Astrocyte (in vitro differentiated cells and primary cell): ENCODE results near the gene NBPF1. TPM values are rescaled to one million over a fixed set of nuclear protein-coding genes. Genes with fewer than 3 reads are reported as not detected.
"Not testable (repeated sequence)": the region's sequence is repeated elsewhere in the genome, so short reads cannot be mapped to it uniquely, and the experiment has no call there.

ENCODE experiments used
- DNase-seq: peaks from one replicate; pipeline ENCODE4 v3.0.0-alpha.2; 2010; ENCODE audit warnings: low read depth
- FAIRE-seq: peaks from 2 replicates; lab custom pipeline; 2011; peaks lifted over from hg19 to GRCh38; lab: Jason Lieb, UNC
- H2AFZ ChIP-seq: 2 replicates; pipeline ENCODE4 v1.6.0; 2012; ENCODE audit warnings: low read depth, low read length, inconsistent platforms
- H3K27ac ChIP-seq: 2 replicates; pipeline ENCODE4 v1.5.1; 2011; ENCODE audit warnings: low read depth, low read length, inconsistent platforms
- H3K27me3 ChIP-seq: 2 replicates; pipeline ENCODE4 v1.6.0; 2011; ENCODE audit warnings: low read length, inconsistent platforms; ENCODE audit not compliant: insufficient read depth
- H3K36me3 ChIP-seq: 2 replicates; pipeline ENCODE4 v1.5.1; 2011; ENCODE audit warnings: low read length, inconsistent platforms; ENCODE audit not compliant: insufficient read depth
- H3K4me1 ChIP-seq: 2 replicates; pipeline ENCODE4 v1.5.1; 2011; ENCODE audit warnings: low read length, inconsistent platforms; ENCODE audit not compliant: insufficient read depth
- H3K4me2 ChIP-seq: 2 replicates; pipeline ENCODE4 v1.6.0; 2012; ENCODE audit warnings: low read length, inconsistent platforms
- H3K4me3 ChIP-seq: 2 replicates; pipeline ENCODE4 v1.5.1; 2011; ENCODE audit warnings: low read depth, mild to moderate bottlenecking, low read length, inconsistent platforms; ENCODE audit not compliant: insufficient read depth
- H3K79me2 ChIP-seq: 2 replicates; pipeline ENCODE4 v1.6.0; 2012; ENCODE audit warnings: mild to moderate bottlenecking, low read length, inconsistent platforms; ENCODE audit not compliant: insufficient read depth
- H3K9ac ChIP-seq: 2 replicates; pipeline ENCODE4 v1.6.0; 2012; ENCODE audit warnings: mild to moderate bottlenecking, low read length, inconsistent platforms
- H3K9me3 ChIP-seq: 2 replicates; pipeline ENCODE4 v1.5.1; 2012; ENCODE audit warnings: low read depth, mild to moderate bottlenecking, low read length, inconsistent platforms; ENCODE audit not compliant: insufficient read depth
- H4K20me1 ChIP-seq: 2 replicates; pipeline ENCODE4 v1.6.0; 2012; ENCODE audit warnings: low read length, inconsistent platforms; ENCODE audit not compliant: insufficient read depth
- H3K27ac Mint-ChIP-seq: one replicate; pipeline ENCODE4 v1.8.0; 2021; ENCODE audit warnings: mild to moderate bottlenecking, mixed read lengths; ENCODE audit not compliant: unreplicated experiment
- H3K27me3 Mint-ChIP-seq: one replicate; pipeline ENCODE4 v1.8.0; 2021; ENCODE audit warnings: low read depth, mixed read lengths; ENCODE audit not compliant: unreplicated experiment
- H3K36me3 Mint-ChIP-seq: one replicate; pipeline ENCODE4 v1.8.0; 2021; ENCODE audit warnings: low read depth, mixed read lengths; ENCODE audit not compliant: unreplicated experiment
- H3K4me1 Mint-ChIP-seq: one replicate; pipeline ENCODE4 v1.8.0; 2021; ENCODE audit warnings: low read depth, mixed read lengths; ENCODE audit not compliant: unreplicated experiment
- H3K4me3 Mint-ChIP-seq: one replicate; pipeline ENCODE4 v1.8.0; 2021; ENCODE audit warnings: mild to moderate bottlenecking, moderate library complexity, mixed read lengths; ENCODE audit not compliant: unreplicated experiment
- H3K9me3 Mint-ChIP-seq: one replicate; pipeline ENCODE4 v1.8.0; 2021; ENCODE audit warnings: mild to moderate bottlenecking, mixed read lengths; ENCODE audit not compliant: unreplicated experiment
- total RNA-seq: library from RNA; stranded (reverse); gene quantifications from 2 replicates; pipeline ENCODE4 v1.2.1, GENCODE V29; 2021

Gene NBPF1
- total RNA-seq, 1 donor from 2014 or later: 23.1 TPM

DNA sequence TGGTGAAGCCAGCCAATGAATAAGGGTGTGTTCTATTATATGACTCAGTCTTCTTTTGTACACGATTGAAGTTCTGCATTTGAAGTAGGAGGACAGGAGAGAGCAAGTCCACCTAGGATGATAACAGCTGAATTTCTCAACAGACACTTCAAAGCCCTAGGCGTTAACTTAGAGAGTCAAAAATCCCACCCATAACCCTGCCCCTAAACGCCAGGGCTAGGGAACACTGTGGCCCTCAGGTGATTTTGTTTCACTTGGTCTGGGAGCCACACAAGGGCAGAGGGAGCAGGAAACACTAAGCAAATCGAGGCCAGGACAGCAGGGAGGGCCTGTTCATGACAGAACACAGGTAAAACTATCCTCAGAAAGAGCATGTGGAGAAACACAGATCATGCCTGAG lies 52.3 kb downstream of the NBPF1 start:
- not testable (repeated sequence) for FAIRE-seq, H3K27ac Mint-ChIP-seq, H3K36me3 ChIP-seq, H3K4me1 ChIP-seq, H3K4me3 Mint-ChIP-seq, H3K4me2 ChIP-seq, H3K36me3 Mint-ChIP-seq, H3K4me1 Mint-ChIP-seq, DNase-seq, H3K27ac ChIP-seq, H3K9ac ChIP-seq, H2AFZ ChIP-seq, H3K27me3 ChIP-seq, H3K79me2 ChIP-seq, H3K9me3 Mint-ChIP-seq, H4K20me1 ChIP-seq, H3K9me3 ChIP-seq, H3K27me3 Mint-ChIP-seq, H3K4me3 ChIP-seq

GRCh38 chr1:16560498-16560897 lies 52.9 kb downstream of the NBPF1 start:
- not testable (repeated sequence) for H4K20me1 ChIP-seq, DNase-seq, H3K4me1 Mint-ChIP-seq, H3K4me3 Mint-ChIP-seq, H3K4me3 ChIP-seq, H3K79me2 ChIP-seq, H3K9me3 Mint-ChIP-seq, H3K27me3 ChIP-seq, H3K9me3 ChIP-seq, H3K27me3 Mint-ChIP-seq, H3K4me2 ChIP-seq, H3K27ac ChIP-seq, H3K9ac ChIP-seq, H3K4me1 ChIP-seq, H3K36me3 Mint-ChIP-seq, H3K36me3 ChIP-seq, FAIRE-seq, H2AFZ ChIP-seq, H3K27ac Mint-ChIP-seq

DNA sequence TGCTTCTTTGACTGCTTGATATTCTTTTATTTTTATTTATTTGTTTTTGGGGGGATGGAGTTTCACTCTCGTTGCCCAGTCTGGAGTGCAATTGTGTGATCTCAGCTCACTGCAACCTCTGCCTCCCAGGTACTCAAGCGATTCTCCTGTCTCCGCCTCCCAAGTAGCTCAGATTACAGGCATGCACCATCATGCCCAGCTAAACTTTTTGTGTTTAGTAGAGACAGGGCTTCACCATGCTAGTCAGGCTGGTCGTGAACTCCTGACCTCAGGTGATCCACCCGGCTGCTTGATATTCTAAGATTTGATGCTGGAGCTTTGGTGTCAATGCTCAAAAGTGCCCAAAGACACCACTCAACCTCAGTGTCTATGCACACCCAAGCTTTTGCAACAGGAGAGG lies 53.7 kb downstream of the NBPF1 start:
- H3K9ac ChIP-seq, FAIRE-seq, DNase-seq, H3K79me2 ChIP-seq, H3K9me3 Mint-ChIP-seq, H3K27ac ChIP-seq, H2AFZ ChIP-seq, H3K27ac Mint-ChIP-seq, H3K4me3 Mint-ChIP-seq, H3K36me3 ChIP-seq, H3K27me3 ChIP-seq, H3K9me3 ChIP-seq, H3K4me3 ChIP-seq, H3K36me3 Mint-ChIP-seq, H3K4me1 Mint-ChIP-seq, H4K20me1 ChIP-seq, H3K4me1 ChIP-seq, H3K27me3 Mint-ChIP-seq, H3K4me2 ChIP-seq: not testable (repeated sequence)

GRCh38 chr1:16557034-16557433 lies 56.3 kb downstream of the NBPF1 start:
- H4K20me1 ChIP-seq, FAIRE-seq, H3K4me3 ChIP-seq, H3K27me3 ChIP-seq, H3K4me1 ChIP-seq, H3K79me2 ChIP-seq, H3K4me1 Mint-ChIP-seq, H3K4me3 Mint-ChIP-seq, H3K36me3 Mint-ChIP-seq, H3K4me2 ChIP-seq, DNase-seq, H3K27ac Mint-ChIP-seq, H3K9me3 ChIP-seq, H3K9me3 Mint-ChIP-seq, H3K36me3 ChIP-seq, H2AFZ ChIP-seq, H3K27me3 Mint-ChIP-seq, H3K9ac ChIP-seq, H3K27ac ChIP-seq: not testable (repeated sequence)

- H3K4me1 ChIP-seq, H3K9me3 Mint-ChIP-seq, H3K9ac ChIP-seq, H3K36me3 Mint-ChIP-seq, H3K27me3 Mint-ChIP-seq, H3K4me3 ChIP-seq, H3K9me3 ChIP-seq, H3K4me2 ChIP-seq, H4K20me1 ChIP-seq, H3K27ac ChIP-seq, H2AFZ ChIP-seq, H3K4me3 Mint-ChIP-seq, H3K27me3 ChIP-seq, FAIRE-seq, H3K36me3 ChIP-seq, H3K79me2 ChIP-seq, DNase-seq, H3K27ac Mint-ChIP-seq, H3K4me1 Mint-ChIP-seq: not testable (repeated sequence)
Measured at GRCh38 chr1:16553244-16553643, 60.1 kb downstream of the NBPF1 start.

DNA sequence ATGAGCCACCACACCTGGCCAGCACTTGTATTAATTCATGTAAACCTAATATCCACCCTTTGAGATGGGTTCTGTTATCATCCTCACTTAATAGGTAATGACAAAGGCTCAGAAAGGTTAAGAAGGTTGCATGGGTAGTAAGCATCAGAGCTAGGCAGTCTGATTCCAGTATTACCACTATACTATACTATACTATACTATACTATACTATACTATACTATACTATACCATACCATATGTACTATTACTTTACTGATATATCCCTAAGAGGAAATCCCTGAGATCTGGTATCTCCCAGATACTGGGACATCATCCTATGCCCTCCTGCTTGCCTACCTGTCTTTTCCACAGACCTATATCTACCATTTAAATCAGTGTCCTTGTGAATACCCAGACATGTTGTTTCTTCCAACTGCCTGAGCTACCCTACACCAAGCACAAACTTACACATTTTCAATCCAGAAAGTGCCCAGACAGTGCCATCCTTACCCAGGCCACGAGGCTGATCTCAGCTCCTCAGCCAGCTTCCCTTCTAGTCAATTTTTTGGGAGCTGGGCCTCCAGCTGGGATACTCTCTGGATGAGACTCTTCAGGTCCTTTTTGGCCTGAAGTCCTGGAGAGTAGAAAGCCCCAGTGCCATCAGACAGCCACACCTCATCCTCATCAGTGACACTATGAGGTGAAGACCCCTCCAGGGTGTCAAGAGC lies 63.0 kb downstream of the NBPF1 start:
- not testable (repeated sequence) for H3K79me2 ChIP-seq, H3K4me3 Mint-ChIP-seq, H3K9me3 ChIP-seq, H3K9ac ChIP-seq, H3K27me3 Mint-ChIP-seq, H3K4me2 ChIP-seq, H3K4me1 ChIP-seq, H3K27ac Mint-ChIP-seq, H4K20me1 ChIP-seq, H3K36me3 ChIP-seq, H3K4me3 ChIP-seq, DNase-seq, H3K4me1 Mint-ChIP-seq, H3K27ac ChIP-seq, FAIRE-seq, H2AFZ ChIP-seq, H3K9me3 Mint-ChIP-seq, H3K27me3 ChIP-seq, H3K36me3 Mint-ChIP-seq
